Tibial nerve (tissue), 4 donors: ENCODE measurements around the gene AKAP6.

ENCODE experiments used
- CTCF ChIP-seq, 5 experiments: fragments of 200-600 bp in 3 of 5; fragments of 450-650 bp in 2 of 5; sonication (generic) in 3 of 5; IDR thresholded peaks; one replicate each; pipeline ENCODE4 v1.5.1; 2016 to 2019; ENCODE audit warnings: antibody characterized with exemption in 5 of 5, mild to moderate bottlenecking in 3 of 5, moderate library complexity in 2 of 5
- EP300 ChIP-seq, 2 donors: sonication (generic); formaldehyde crosslinking; IDR thresholded peaks; one replicate each; pipeline ENCODE4 v1.6.1; 2017; ENCODE audit warnings: antibody characterized with exemption in 2 of 2, mild to moderate bottlenecking in 1 of 2

- no peak for TF ChIP-seq CTCF (IDR thresholded peaks at IDR 0.05)
- TF ChIP-seq EP300 (IDR thresholded peaks at IDR 0.05): no peak
Measured at GRCh38 chr14:32661216-32661615, 332.1 kb downstream of the AKAP6 start.
